Activated CD4-positive, alpha-beta T cell treated with anti-CD3 and anti-CD28 coated beads for 36 hours (primary cell): ENCODE data around the gene DUSP10. TPM values are rescaled to one million over a fixed set of nuclear protein-coding genes. Genes with fewer than 3 reads are reported as not detected.

Source experiments
- ATAC-seq: fragments of 200-7000 bp; cut with Tn5 transposase; one replicate; pipeline ENCODE4 v1.10.0; 2021; ENCODE audit warnings: mild to moderate bottlenecking, moderate library complexity
- CTCF ChIA-PET: fragments of 350-600 bp; sonication (Branson Sonifier 250); formaldehyde crosslinking; loops from one replicate; lab custom pipeline; 2021; ENCODE audit warnings: antibody characterized with exemption; lab: Charles Lee
- POLR2A ChIA-PET: fragments of 350-600 bp; sonication (Branson Sonifier 250); formaldehyde crosslinking; loops from one replicate; lab custom pipeline; 2021; ENCODE audit warnings: antibody characterized with exemption, inconsistent platforms; lab: Charles Lee
- DNase-seq: peaks from one replicate; pipeline ENCODE4 v3.0.0-alpha.2; 2020
- H3K27ac Mint-ChIP-seq: one replicate; pipeline ENCODE4 v1.8.0; 2021; ENCODE audit warnings: mixed read lengths
- H3K27me3 Mint-ChIP-seq: one replicate; pipeline ENCODE4 v1.8.0; 2021; ENCODE audit warnings: mixed read lengths
- H3K36me3 Mint-ChIP-seq: one replicate; pipeline ENCODE4 v1.8.0; 2021; ENCODE audit warnings: low read depth, mixed read lengths
- H3K4me1 Mint-ChIP-seq: one replicate; pipeline ENCODE4 v1.8.0; 2021; ENCODE audit warnings: mixed read lengths
- H3K4me3 Mint-ChIP-seq: one replicate; pipeline ENCODE4 v1.8.0; 2021; ENCODE audit warnings: mild to moderate bottlenecking, moderate library complexity, mixed read lengths
- H3K9me3 Mint-ChIP-seq: one replicate; pipeline ENCODE4 v1.8.0; 2021; ENCODE audit warnings: low read depth, mixed read lengths
- intact Hi-C, 2 experiments: fragments of 100-400 bp; cut with DNase I in 1 of 2; cut with micrococcal nuclease in 1 of 2; formaldehyde crosslinking; loops; one replicate each; pipeline versions ENCODE4 v1.14.2 to v1.15.1; 2022 to 2024; cut with DNase I, micrococcal nuclease
- total RNA-seq, 2 experiments: library from RNA; stranded (reverse); gene quantifications; one replicate each; pipeline ENCODE4 v1.2.3, GENCODE V29; 2021

Gene DUSP10
- total RNA-seq, 2 experiments from 2014 or later: 7.3 to 9.2 TPM

GRCh38 chr1:221693087-221693486 lies 48.8 kb downstream of the DUSP10 start:
- H3K27ac Mint-ChIP-seq: no peak overlapping the region
- peaks cover 6% of the 10 kb centered on the region for H3K4me1 Mint-ChIP-seq
- intact Hi-C loops: no loop called here
- POLR2A ChIA-PET: interaction anchor here (0.6 kb wide), 1 partner anchor 109 kb away, joined by 3 read pairs; no protein-coding TSS in a partner anchor
- ATAC-seq (no peak), DNase-seq (no peak)
- CTCF ChIA-PET: no interaction called here
- H3K4me3 Mint-ChIP-seq: no peak overlapping the region
- no peaks in the 10 kb centered on the region for H3K36me3 Mint-ChIP-seq
- H3K9me3 Mint-ChIP-seq: peaks cover 2% of the 10 kb centered on the region
- no peaks in the 10 kb centered on the region for H3K27me3 Mint-ChIP-seq

DNA sequence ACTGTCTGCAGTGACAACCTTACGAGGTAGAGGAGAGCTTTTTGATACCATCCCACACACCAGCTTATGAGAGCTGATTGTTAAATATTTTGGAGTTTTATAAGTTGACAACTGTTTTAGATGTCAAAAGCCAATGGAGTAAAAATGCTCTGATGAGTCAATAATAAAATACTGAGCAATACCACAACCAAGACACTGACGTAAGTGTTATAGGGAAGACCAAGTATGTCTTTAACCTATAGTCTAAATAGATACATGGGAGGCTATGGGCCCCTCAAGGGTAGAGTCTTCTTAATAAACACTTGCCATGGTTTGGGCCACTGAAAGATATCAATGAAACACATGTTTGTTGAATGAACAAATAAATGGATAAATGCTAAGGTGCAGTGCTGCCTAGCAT lies 49.2 kb downstream of the DUSP10 start:
- H3K4me1 Mint-ChIP-seq: peaks cover 5% of the 10 kb centered on the region
- H3K4me3 Mint-ChIP-seq: no peak overlapping the region
- no peak overlapping the region for H3K27ac Mint-ChIP-seq
- intact Hi-C loops: no loop called here
- POLR2A ChIA-PET: interaction anchor here (0.6 to 0.7 kb wide), 2 partner anchors 16 to 109 kb away, joined by 3 read pairs; no protein-coding TSS in a partner anchor
- ATAC-seq: peak; percentile 61
- CTCF ChIA-PET: no interaction called here
- H3K27me3 Mint-ChIP-seq: no peaks in the 10 kb centered on the region
- no peaks in the 10 kb centered on the region for H3K36me3 Mint-ChIP-seq
- DNase-seq: no peak
- H3K9me3 Mint-ChIP-seq: peaks cover 2% of the 10 kb centered on the region

DNA sequence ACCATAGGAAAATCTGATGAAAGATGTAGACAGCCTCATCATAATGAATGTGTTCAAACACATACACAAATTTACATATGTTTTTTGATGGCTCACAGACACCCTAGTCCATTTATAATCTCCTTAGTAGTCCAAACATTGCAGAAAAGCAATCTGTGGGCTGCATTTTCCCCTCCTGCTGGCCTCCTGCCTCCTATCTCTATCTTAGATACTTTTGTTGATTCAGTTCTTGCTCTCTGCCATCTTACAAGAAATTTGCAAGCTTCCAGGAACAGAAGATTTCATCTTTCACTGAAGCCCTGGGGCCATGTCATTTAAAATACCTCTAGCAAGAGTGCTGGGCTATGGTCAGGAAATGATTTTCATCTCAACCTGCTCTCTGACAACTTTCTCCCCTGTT lies 50.6 kb downstream of the DUSP10 start:
- Mint-ChIP-seq H3K27me3 (no peaks in the 10 kb centered on the region), H3K9me3 (peaks cover 2% of the 10 kb centered on the region)
- ATAC-seq: no peak

GRCh38 chr1:221690858-221691257 lies 51.0 kb downstream of the DUSP10 start:
- POLR2A ChIA-PET: no interaction called here
- DNase-seq (no peak), ATAC-seq (no peak)
- Mint-ChIP-seq H3K4me3 (no peak overlapping the region), H3K27ac (no peak overlapping the region), H3K4me1 (peaks cover 5% of the 10 kb centered on the region), H3K36me3 (no peaks in the 10 kb centered on the region), H3K27me3 (no peaks in the 10 kb centered on the region), H3K9me3 (peaks cover 2% of the 10 kb centered on the region)
- CTCF ChIA-PET: interaction anchor here (1.0 kb wide), 1 partner anchor 45 kb away, joined by 5 read pairs; no protein-coding TSS in a partner anchor
- intact Hi-C loops: loop anchor here in 1 of 2 experiments (2.0 kb wide), 1 partner anchor 14 kb away; no protein-coding TSS in a partner anchor

More for the DNA sequence above, 50.6 kb downstream of the DUSP10 start:
- no peaks in the 10 kb centered on the region for H3K36me3 Mint-ChIP-seq
- no peak overlapping the region for H3K4me3 Mint-ChIP-seq
- DNase-seq: no peak
- no peak overlapping the region for H3K27ac Mint-ChIP-seq
- intact Hi-C loops: loop anchor here in 1 of 2 experiments (2.0 kb wide), 1 partner anchor 14 kb away; no protein-coding TSS in a partner anchor
- peaks cover 5% of the 10 kb centered on the region for H3K4me1 Mint-ChIP-seq
- POLR2A ChIA-PET: no interaction called here
- CTCF ChIA-PET: interaction anchor here (1.0 kb wide), 1 partner anchor 45 kb away, joined by 5 read pairs; no protein-coding TSS in a partner anchor

GRCh38 chr1:221689138-221689537 lies 52.8 kb downstream of the DUSP10 start:
- intact Hi-C loops: no loop called here
- ChIA-PET POLR2A (interaction anchor here (0.7 to 1.1 kb wide), 2 partner anchors 30 to 52 kb away, joined by 3 to 4 read pairs; no protein-coding TSS in a partner anchor), CTCF (interaction anchor here (0.6 to 1.2 kb wide), 2 partner anchors 19 to 166 kb away, joined by 3 read pairs; no protein-coding TSS in a partner anchor)
- DNase-seq (no peak), ATAC-seq (peak; percentile 67)
- no peaks in the 10 kb centered on the region for H3K36me3 Mint-ChIP-seq
- no peak overlapping the region for H3K4me3 Mint-ChIP-seq
- H3K9me3 Mint-ChIP-seq: peaks cover 2% of the 10 kb centered on the region
- H3K27ac Mint-ChIP-seq: no peak overlapping the region
- no peaks in the 10 kb centered on the region for H3K27me3 Mint-ChIP-seq
- peaks cover 5% of the 10 kb centered on the region for H3K4me1 Mint-ChIP-seq

- Mint-ChIP-seq H3K4me1 (peaks cover 5% of the 10 kb centered on the region), H3K27ac (no peak overlapping the region), H3K27me3 (no peaks in the 10 kb centered on the region), H3K36me3 (no peaks in the 10 kb centered on the region), H3K4me3 (no peak overlapping the region), H3K9me3 (no peaks in the 10 kb centered on the region)
- intact Hi-C loops: no loop called here
- ATAC-seq: peak; percentile 32
- POLR2A ChIA-PET: no interaction called here
- DNase-seq: no peak
- CTCF ChIA-PET: interaction anchor here (0.6 to 1.4 kb wide), 3 partner anchors 15 to 166 kb away, joined by 3 read pairs; no protein-coding TSS in a partner anchor
Observed at GRCh38 chr1:221688488-221688843, 53.4 kb downstream of the DUSP10 start.

DNA sequence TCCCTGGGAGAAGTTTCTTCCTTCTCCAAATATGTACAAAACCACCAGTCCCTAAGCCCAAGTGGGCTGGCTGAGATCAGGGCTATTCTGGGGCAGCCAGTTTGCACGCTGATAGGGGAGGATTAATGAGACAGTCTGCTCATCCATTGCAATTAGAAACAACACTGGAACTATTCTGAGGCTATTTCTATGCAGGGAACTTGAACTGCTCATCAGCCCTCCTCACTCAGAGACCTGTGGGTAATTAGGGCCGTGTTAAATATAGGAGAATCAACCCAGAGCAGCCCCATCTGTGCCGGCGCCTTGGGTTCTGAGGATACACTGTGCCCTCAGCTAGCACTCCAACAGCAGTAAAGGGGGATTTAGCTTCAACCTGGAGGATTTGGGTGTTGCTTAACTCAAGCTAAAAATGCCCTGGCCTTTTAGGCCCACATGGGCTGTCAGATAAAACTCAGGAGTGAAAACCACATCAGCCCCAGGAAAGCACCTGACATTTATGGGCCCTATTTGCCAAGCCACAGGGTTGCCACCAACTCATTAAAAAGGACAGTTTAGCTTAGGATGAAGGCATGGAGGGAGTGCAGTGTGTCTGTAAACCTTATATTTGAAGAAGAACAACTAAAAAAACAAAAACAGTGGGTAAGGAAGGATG lies 53.9 kb downstream of the DUSP10 start:
- ChIA-PET CTCF (interaction anchor here (1.2 to 1.4 kb wide), 2 partner anchors 14 to 18 kb away, joined by 3 read pairs; no protein-coding TSS in a partner anchor), POLR2A (interaction anchor here (0.6 kb wide), 1 partner anchor 989 kb away, joined by 4 read pairs; no protein-coding TSS in a partner anchor)
- DNase-seq: no peak
- ATAC-seq: no peak
- H3K36me3 Mint-ChIP-seq: no peaks in the 10 kb centered on the region
- no peaks in the 10 kb centered on the region for H3K9me3 Mint-ChIP-seq
- no peaks in the 10 kb centered on the region for H3K27me3 Mint-ChIP-seq
- H3K4me3 Mint-ChIP-seq: no peak overlapping the region
- no peak overlapping the region for H3K27ac Mint-ChIP-seq
- intact Hi-C loops: no loop called here
- peaks cover 5% of the 10 kb centered on the region for H3K4me1 Mint-ChIP-seq

DNA sequence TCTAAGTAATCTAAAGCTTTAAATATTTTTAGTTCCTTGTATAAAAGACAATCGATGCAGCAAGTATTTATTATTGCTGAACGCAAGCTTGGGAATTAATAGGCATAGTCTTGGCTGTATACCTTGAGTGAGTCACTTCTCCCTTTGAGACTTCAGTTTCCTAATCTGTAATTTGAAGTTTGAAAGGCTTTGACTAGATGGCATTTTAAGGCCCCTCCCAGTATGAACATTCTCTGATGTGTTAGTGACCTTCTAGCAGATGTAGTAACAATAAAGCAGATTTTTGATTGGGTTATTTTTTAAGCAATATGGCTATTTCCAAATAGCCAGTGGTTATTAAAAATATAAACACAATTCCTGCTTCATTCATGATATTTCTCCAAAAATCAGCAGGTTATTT lies 58.2 kb downstream of the DUSP10 start:
- ATAC-seq (no peak), DNase-seq (no peak)
- intact Hi-C loops: no loop called here
- H3K4me1 Mint-ChIP-seq: peaks cover 2% of the 10 kb centered on the region
- no peak overlapping the region for H3K27ac Mint-ChIP-seq
- H3K27me3 Mint-ChIP-seq: no peaks in the 10 kb centered on the region
- ChIA-PET POLR2A (no interaction called here), CTCF (no interaction called here)
- H3K9me3 Mint-ChIP-seq: peaks cover 8% of the 10 kb centered on the region
- H3K4me3 Mint-ChIP-seq: no peak overlapping the region
- no peaks in the 10 kb centered on the region for H3K36me3 Mint-ChIP-seq

- Mint-ChIP-seq H3K9me3 (peaks cover 8% of the 10 kb centered on the region), H3K4me3 (no peak overlapping the region), H3K4me1 (peaks cover 3% of the 10 kb centered on the region), H3K27me3 (no peaks in the 10 kb centered on the region), H3K27ac (no peak overlapping the region), H3K36me3 (no peaks in the 10 kb centered on the region)
- intact Hi-C loops: no loop called here
- POLR2A ChIA-PET: no interaction called here
- CTCF ChIA-PET: no interaction called here
- DNase-seq: no peak
- no peak for ATAC-seq
Observed at GRCh38 chr1:221680085-221680484, 61.8 kb downstream of the DUSP10 start.

- intact Hi-C loops: no loop called here
- POLR2A ChIA-PET: no interaction called here
- peaks cover 3% of the 10 kb centered on the region for H3K4me1 Mint-ChIP-seq
Observed at GRCh38 chr1:221678014-221678413, 63.9 kb downstream of the DUSP10 start.

GRCh38 chr1:221675880-221676800 lies 65.7 kb downstream of the DUSP10 start:
- ChIA-PET CTCF (interaction anchor here (0.6 kb wide), 1 partner anchor 447 kb away, joined by 3 read pairs; no protein-coding TSS in a partner anchor), POLR2A (no interaction called here)
- H3K9me3 Mint-ChIP-seq: peaks cover 8% of the 10 kb centered on the region
- H3K27me3 Mint-ChIP-seq: no peaks in the 10 kb centered on the region
- no peak overlapping the region for H3K27ac Mint-ChIP-seq
- intact Hi-C loops: no loop called here
- H3K4me3 Mint-ChIP-seq: no peak overlapping the region
- H3K36me3 Mint-ChIP-seq: no peaks in the 10 kb centered on the region
- no peak for ATAC-seq
- DNase-seq: no peak
- peaks cover 3% of the 10 kb centered on the region for H3K4me1 Mint-ChIP-seq

More at GRCh38 chr1:221678014-221678413, 63.9 kb downstream of the DUSP10 start:
- Mint-ChIP-seq H3K27ac (no peak overlapping the region), H3K27me3 (no peaks in the 10 kb centered on the region), H3K36me3 (no peaks in the 10 kb centered on the region), H3K9me3 (peaks cover 8% of the 10 kb centered on the region), H3K4me3 (no peak overlapping the region)
- DNase-seq: no peak
- no peak for ATAC-seq
- CTCF ChIA-PET: no interaction called here
